ENCODE data around the gene TLN1.

- TF ChIP-seq, protein P1, sequence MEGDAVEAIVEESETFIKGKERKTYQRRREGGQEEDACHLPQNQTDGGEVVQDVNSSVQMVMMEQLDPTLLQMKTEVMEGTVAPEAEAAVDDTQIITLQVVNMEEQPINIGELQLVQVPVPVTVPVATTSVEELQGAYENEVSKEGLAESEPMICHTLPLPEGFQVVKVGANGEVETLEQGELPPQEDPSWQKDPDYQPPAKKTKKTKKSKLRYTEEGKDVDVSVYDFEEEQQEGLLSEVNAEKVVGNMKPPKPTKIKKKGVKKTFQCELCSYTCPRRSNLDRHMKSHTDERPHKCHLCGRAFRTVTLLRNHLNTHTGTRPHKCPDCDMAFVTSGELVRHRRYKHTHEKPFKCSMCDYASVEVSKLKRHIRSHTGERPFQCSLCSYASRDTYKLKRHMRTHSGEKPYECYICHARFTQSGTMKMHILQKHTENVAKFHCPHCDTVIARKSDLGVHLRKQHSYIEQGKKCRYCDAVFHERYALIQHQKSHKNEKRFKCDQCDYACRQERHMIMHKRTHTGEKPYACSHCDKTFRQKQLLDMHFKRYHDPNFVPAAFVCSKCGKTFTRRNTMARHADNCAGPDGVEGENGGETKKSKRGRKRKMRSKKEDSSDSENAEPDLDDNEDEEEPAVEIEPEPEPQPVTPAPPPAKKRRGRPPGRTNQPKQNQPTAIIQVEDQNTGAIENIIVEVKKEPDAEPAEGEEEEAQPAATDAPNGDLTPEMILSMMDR (IDR thresholded peaks at IDR 0.05), result no peak
- TF ChIP-seq POLR2A (IDR thresholded peaks at IDR 0.05) (no peak), EP300 (IDR thresholded peaks at IDR 0.05) (no peak)
Measured at GRCh38 chr9:35759795-35760194, 27.8 kb upstream of the TLN1 start.

Measured in gastroesophageal sphincter (tissue), 3 donors.